ENCODE measurements around the gene CCDC70.
A peak's percentile ranks its signal among the peaks of the same experiment; 100 is the strongest.

The CCDC70 gene

GRCh38 chr13:51828730-51829567, 32.8 kb upstream of the CCDC70 start:
- no peak for DNase-seq (ENCODE audit: low read depth in 2 of 3, low spot score in 1 of 3)

- DNase-seq (ENCODE audit: low read depth in 2 of 3, low spot score in 1 of 3): no peak
These were observed 32.2 kb upstream of the CCDC70 start for GRCh38 chr13:51829568-51829899.

- no peak for DNase-seq (ENCODE audit: low read depth in 2 of 3, low spot score in 1 of 3)
These were observed 30.2 kb upstream of the CCDC70 start for GRCh38 chr13:51831519-51831918.

GRCh38 chr13:51832471-51833152, 29.2 kb upstream of the CCDC70 start:
- DNase-seq (ENCODE audit: low read depth in 2 of 3, low spot score in 1 of 3): peak in 1 of 3 donors; percentile 35

GRCh38 chr13:51833980-51834379, 27.8 kb upstream of the CCDC70 start:
- DNase-seq (ENCODE audit: low read depth in 2 of 3, low spot score in 1 of 3): no peak

- no peak for DNase-seq (ENCODE audit: low read depth in 2 of 3, low spot score in 1 of 3)
These were observed 27.1 kb upstream of the CCDC70 start for GRCh38 chr13:51834581-51835171.

- no peak for DNase-seq (ENCODE audit: low read depth in 2 of 3, low spot score in 1 of 3)
These were observed 24.8 kb upstream of the CCDC70 start for GRCh38 chr13:51837016-51837415.

GRCh38 chr13:51838240-51838846, 23.4 kb upstream of the CCDC70 start:
- no peak for DNase-seq (ENCODE audit: low read depth in 2 of 3, low spot score in 1 of 3)

- DNase-seq (ENCODE audit: low read depth in 2 of 3, low spot score in 1 of 3): no peak
These were observed 21.8 kb upstream of the CCDC70 start for GRCh38 chr13:51839711-51840540.

- no peak for DNase-seq (ENCODE audit: low read depth in 2 of 3, low spot score in 1 of 3)
These were observed 20.9 kb upstream of the CCDC70 start for GRCh38 chr13:51840917-51841316.

GRCh38 chr13:51841732-51842131, 20.0 kb upstream of the CCDC70 start:
- no peak for DNase-seq (ENCODE audit: low read depth in 2 of 3, low spot score in 1 of 3)

- DNase-seq (ENCODE audit: low read depth in 2 of 3, low spot score in 1 of 3): no peak
These were observed 18.2 kb upstream of the CCDC70 start for GRCh38 chr13:51843529-51843928.

GRCh38 chr13:51844862-51845573, 16.8 kb upstream of the CCDC70 start, which contains the start of gene TMEM272:
Gene TMEM272 (minus strand): TSS chr13:51845177. CDS start chr13:51838530, 6,647 bp downstream.
- peak; percentile 39 to 64 (median 56) for DNase-seq (ENCODE audit: low read depth in 2 of 3, low spot score in 1 of 3)

GRCh38 chr13:51845574-51846318, 16.0 kb upstream of the CCDC70 start:
- no peak for DNase-seq (ENCODE audit: low read depth in 2 of 3, low spot score in 1 of 3)

- no peak for DNase-seq (ENCODE audit: low read depth in 2 of 3, low spot score in 1 of 3)
These were observed 15.0 kb upstream of the CCDC70 start for GRCh38 chr13:51846756-51847155.

GRCh38 chr13:51848674-51849073, 13.1 kb upstream of the CCDC70 start:
- DNase-seq (ENCODE audit: low read depth in 2 of 3, low spot score in 1 of 3): no peak

GRCh38 chr13:51849145-51850101, 12.3 kb upstream of the CCDC70 start:
- DNase-seq (ENCODE audit: low read depth in 2 of 3, low spot score in 1 of 3): peak in 1 of 3 donors; percentile 32

GRCh38 chr13:51856027-51856736, 5.6 kb upstream of the CCDC70 start:
- no peak for DNase-seq (ENCODE audit: low read depth in 2 of 3, low spot score in 1 of 3)
